Adrenal gland (tissue), 12 donors: Measurements from ENCODE around the gene C1RL. TPM values are rescaled to one million over a fixed set of nuclear protein-coding genes. Genes with fewer than 3 reads are reported as not detected.

ENCODE experiments used
- DNase-seq, 7 donors: peaks; one replicate each; pipeline ENCODE4 v3.0.0-alpha.2; 2019 to 2020
- H3K27ac ChIP-seq, 5 donors: fragments of 200-600 bp; sonication (generic) in 4 of 5; 1 replicate in 3 of 5; 2 replicates in 2 of 5; pipeline versions ENCODE4 v1.5.1 to v1.8.0; 2016 to 2020; ENCODE audit warnings: mild to moderate bottlenecking in 1 of 5
- H3K27me3 ChIP-seq: fragments of 200-600 bp; 2 replicates; pipeline ENCODE4 v1.8.0; 2021
- H3K36me3 ChIP-seq, 2 donors: fragments of 200-600 bp; replicated peaks in 1 of 2; 1 replicate in 1 of 2; 2 replicates in 1 of 2; pipeline versions ENCODE4 v1.5.1 to v1.8.0; 2018 to 2022
- H3K4me1 ChIP-seq, 2 donors: fragments of 200-600 bp; replicated peaks in 1 of 2; 1 replicate in 1 of 2; 2 replicates in 1 of 2; pipeline versions ENCODE4 v1.5.1 to v1.8.0; 2018 to 2021
- H3K4me3 ChIP-seq, 4 donors: fragments of 200-600 bp; sonication (generic) in 3 of 4; one replicate each; pipeline ENCODE4 v1.5.1; 2016 to 2018
- H3K9me3 ChIP-seq, 3 donors: fragments of 200-600 bp; sonication (generic) in 1 of 3; replicated peaks in 1 of 3; 1 replicate in 2 of 3; 2 replicates in 1 of 3; pipeline versions ENCODE4 v1.5.1 to v1.8.0; 2016 to 2021
- POLR2A ChIP-seq, 2 donors: fragments of 450-650 bp; IDR thresholded peaks; one replicate each; pipeline ENCODE4 v1.6.1; 2017; ENCODE audit warnings: antibody characterized with exemption in 2 of 2, mild to moderate bottlenecking in 2 of 2, moderate library complexity in 1 of 2
- WGBS, 4 donors: extraction: QIAGEN DNeasy Blood & Tissue Kit in 2 of 4; methylation state at CpG; one replicate each; pipeline versions ENCODE4 v1.1.5 to v1.1.7; 2013 to 2017; 5-methylcytosine and 5-hydroxymethylcytosine counted together
- intact Hi-C, 2 donors: fragments of 100-400 bp; cut with DNase I; formaldehyde crosslinking; loops; one replicate each; pipeline versions ENCODE4 v1.14.1 to v1.15.0; 2022 to 2023
- polyA plus RNA-seq, 3 donors: library from polyadenylated mRNA; stranded (reverse); fragments of 200-250 nt in 2 of 3; fragments of 350-450 nt in 1 of 3; fragmentation: Illumina TruSeq in 1 of 3; extraction: RNeasy Lipid Tissue Mini Kit (QIAGEN cat#74804) in 1 of 3; gene quantifications; one replicate each; pipeline ENCODE4 v1.2.3, GENCODE V29; 2013 to 2014
- total RNA-seq, 9 donors: library from RNA; depleted of rRNA in 4 of 9; stranded (reverse); fragments of >200 nt in 4 of 9; fragments of 120-200 nt in 1 of 9; fragmentation: NEBNext Ultra II Directional in 1 of 9; extraction: Animal tissue kit (Norgen Biotek cat#: 25700) in 1 of 9; gene quantifications; one replicate each; pipeline versions ENCODE4 v1.1.0 to v1.2.4, GENCODE V29; 2013 to 2023
- TF ChIP-seq, protein P1 (sequence below), 6 experiments: fragments of 450-650 bp in 4 of 6; fragments of 200-600 bp in 2 of 6; sonication (generic) in 1 of 6; IDR thresholded peaks; 1 replicate in 5 of 6; 2 replicates in 1 of 6; pipeline versions ENCODE4 v1.5.1 to v1.8.0; 2016 to 2021; ENCODE audit warnings: antibody characterized with exemption in 6 of 6, mild to moderate bottlenecking in 2 of 6, moderate library complexity in 1 of 6
- donor health status: healthy with polysubstance abuse.
- donor health status: Bipolar disorder and iron deficiency.
- donor health status: DM: yes; HTN: yes; CAD: no.
- donor health status: DM: no; HTN: no; CAD: no.
- donor health status: DM: no; HTN: no; CAD: no.
- donor health status: DM: yes; HTN: yes; CAD: no.

C1RL gene
- total and polyA plus RNA-seq, 12 donors, result 33.3 to 407 (median 157) TPM

DNA sequence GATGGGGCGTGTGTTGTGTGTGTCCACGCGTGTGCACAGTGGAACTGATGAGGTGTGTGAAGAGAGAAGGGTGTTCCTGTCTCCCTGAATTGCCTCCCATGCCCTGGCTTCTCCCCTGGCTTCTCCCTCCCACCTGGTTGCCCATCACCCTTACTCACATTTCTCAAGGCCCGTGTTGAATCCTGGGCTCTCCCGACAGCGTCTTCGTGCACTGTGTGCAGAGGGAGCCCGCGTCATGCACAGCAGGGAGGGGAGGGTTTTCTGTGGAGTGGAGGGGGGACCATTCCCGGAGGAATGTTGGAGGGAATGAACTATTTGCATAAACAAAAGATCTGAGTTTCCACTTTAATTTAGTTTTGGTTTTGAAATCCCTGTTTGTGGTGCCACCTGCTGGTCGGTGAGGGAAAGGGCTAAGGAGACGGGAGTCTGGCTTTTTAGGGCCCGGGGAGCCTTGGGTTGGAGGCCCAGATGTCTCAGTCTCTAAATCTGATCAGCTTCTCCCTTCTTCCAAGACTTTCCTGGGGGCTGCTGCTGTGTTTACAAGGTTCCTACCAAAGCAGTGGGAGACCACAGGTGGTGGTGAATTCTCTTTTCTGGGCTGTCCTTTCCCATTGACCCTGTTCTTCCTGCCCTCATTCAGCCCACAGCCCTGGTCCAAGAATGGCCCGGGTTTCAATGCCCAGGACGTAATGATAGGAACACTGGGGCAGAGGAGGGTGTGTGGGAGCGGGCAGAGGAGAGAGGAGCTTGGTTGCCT, 16.6 kb downstream of the C1RL start, which contains the start of gene C1R:
Gene C1R (minus strand): TSS at position 217 of the 757 bp plus-strand sequence. CDS start 57 bp downstream, at position 160.
- peak; percentile 66 to 92 (median 86) for DNase-seq
- intact Hi-C loops, result no loop called here
- Histone ChIP-seq H3K9me3 (no peaks in the 10 kb centered on the region), H3K4me3 (peak within 1 kb of the TSS in 3 of 4 donors; percentile 15 to 58 (median 18)), H3K36me3 (peaks cover 0 to 22% of the 10 kb centered on the region in 2 donors), H3K27me3 (no peaks in the 10 kb centered on the region), H3K4me1 (peaks cover 10 to 34% of the 10 kb centered on the region in 2 donors), H3K27ac (peak within 1 kb of the TSS in 4 of 5 donors; percentile 36 to 94 (median 66))
- TF ChIP-seq, protein P1, sequence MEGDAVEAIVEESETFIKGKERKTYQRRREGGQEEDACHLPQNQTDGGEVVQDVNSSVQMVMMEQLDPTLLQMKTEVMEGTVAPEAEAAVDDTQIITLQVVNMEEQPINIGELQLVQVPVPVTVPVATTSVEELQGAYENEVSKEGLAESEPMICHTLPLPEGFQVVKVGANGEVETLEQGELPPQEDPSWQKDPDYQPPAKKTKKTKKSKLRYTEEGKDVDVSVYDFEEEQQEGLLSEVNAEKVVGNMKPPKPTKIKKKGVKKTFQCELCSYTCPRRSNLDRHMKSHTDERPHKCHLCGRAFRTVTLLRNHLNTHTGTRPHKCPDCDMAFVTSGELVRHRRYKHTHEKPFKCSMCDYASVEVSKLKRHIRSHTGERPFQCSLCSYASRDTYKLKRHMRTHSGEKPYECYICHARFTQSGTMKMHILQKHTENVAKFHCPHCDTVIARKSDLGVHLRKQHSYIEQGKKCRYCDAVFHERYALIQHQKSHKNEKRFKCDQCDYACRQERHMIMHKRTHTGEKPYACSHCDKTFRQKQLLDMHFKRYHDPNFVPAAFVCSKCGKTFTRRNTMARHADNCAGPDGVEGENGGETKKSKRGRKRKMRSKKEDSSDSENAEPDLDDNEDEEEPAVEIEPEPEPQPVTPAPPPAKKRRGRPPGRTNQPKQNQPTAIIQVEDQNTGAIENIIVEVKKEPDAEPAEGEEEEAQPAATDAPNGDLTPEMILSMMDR (IDR thresholded peaks at IDR 0.05), result peak; percentile 81 to 93 (median 86)
- peak; percentile 25 to 37 for TF ChIP-seq POLR2A (IDR thresholded peaks at IDR 0.05)
- WGBS, 4 donors, result 9 to 14% (median 11%) methylated on average over 13 to 16 of the region's 16 CpGs

DNA sequence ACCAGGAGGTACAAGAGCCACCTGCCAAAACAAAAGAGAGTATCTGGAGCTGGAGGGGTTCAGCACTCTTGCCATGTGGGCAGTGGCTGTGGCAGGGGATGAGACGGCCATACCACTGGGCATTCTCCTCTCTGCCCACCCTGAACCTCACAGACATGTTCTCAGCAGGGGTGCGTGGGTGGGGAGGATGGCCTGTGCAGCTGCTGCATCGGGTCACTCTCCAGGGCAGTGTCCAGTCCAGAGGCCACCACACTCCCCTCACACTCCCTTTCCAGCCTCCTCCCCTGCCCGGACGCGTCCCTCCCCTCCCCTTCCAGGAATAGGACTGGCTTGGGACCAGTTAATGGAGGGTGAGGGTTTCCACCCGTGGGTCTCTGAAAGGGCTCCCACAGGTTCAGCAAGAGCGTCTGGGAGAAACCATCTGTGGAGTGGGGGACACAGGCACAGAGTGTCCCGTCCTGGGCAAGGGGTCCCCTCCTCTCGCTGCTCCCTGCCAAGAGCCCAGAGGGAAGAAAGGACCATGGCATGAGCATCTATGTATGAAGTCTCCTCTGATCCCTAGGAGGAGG, 17.3 kb downstream of the C1RL start:
- intact Hi-C loops, result no loop called here
- Histone ChIP-seq H3K27me3 (no peaks in the 10 kb centered on the region), H3K9me3 (no peaks in the 10 kb centered on the region), H3K27ac (peak overlapping the region in 4 of 5 donors; percentile 36 to 94 (median 66)), H3K4me3 (peak overlapping the region in 3 of 4 donors; percentile 15 to 58 (median 18)), H3K4me1 (peaks cover 10 to 34% of the 10 kb centered on the region in 2 donors), H3K36me3 (peaks cover 0 to 29% of the 10 kb centered on the region in 2 donors)
- peak in 6 of 7 donors; percentile 61 to 78 (median 64) for DNase-seq
- 14 to 41% (median 34%) methylated on average over 3 to 10 of the region's 10 CpGs for WGBS, 4 donors
- TF ChIP-seq POLR2A (IDR thresholded peaks at IDR 0.05), result no peak
- TF ChIP-seq, protein P1 (IDR thresholded peaks at IDR 0.05), result no peak

DNA sequence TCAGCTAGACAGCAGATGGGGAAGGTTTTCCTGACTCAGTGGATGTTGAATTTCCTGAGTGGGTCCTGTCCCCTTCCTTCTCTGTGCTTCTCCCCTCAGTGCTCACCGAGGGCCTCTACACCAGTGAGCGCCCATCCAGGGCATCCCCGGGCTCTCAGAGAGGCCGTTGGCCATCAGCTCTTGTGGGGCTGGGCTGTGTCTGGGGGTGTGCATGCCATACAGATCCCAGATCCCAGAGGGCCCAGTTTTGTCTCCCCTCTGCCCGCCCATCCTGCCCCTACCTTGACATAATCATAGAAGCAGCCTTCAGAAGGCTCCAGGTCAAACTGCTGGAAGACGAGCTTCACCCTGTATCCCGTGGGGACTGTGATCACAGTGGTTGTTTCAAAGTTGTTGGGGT, 17.8 kb downstream of the C1RL start:
- peak overlapping the region in 2 of 5 donors; percentile 82 to 94 for H3K27ac ChIP-seq
- intact Hi-C loops, result no loop called here

More for the DNA sequence above, 17.8 kb downstream of the C1RL start:
- 85 to 90% (median 87%) methylated on average over 3 to 7 of the region's 7 CpGs for WGBS, 4 donors
- Histone ChIP-seq H3K4me1 (peaks cover 10 to 34% of the 10 kb centered on the region in 2 donors), H3K36me3 (peaks cover 0 to 33% of the 10 kb centered on the region in 2 donors), H3K4me3 (peak overlapping the region in 1 of 4 donors; percentile 58), H3K9me3 (no peaks in the 10 kb centered on the region), H3K27me3 (no peaks in the 10 kb centered on the region)
- TF ChIP-seq, protein P1 (IDR thresholded peaks at IDR 0.05), result no peak
- no peak for TF ChIP-seq POLR2A (IDR thresholded peaks at IDR 0.05)
- DNase-seq, result peak in 1 of 7 donors; percentile 29
